ENCODE measurements around the gene SPPL2B. TPM values are rescaled to one million over a fixed set of nuclear protein-coding genes. Genes with fewer than 3 reads are reported as not detected.

The SPPL2B gene
- total and polyA plus RNA-seq, 9 of the 15 experiments (the other 6 are each of a cell fraction or from before 2014, with no cell fraction given): 0.20 to 81.2 (median 15.1) TPM

GRCh38 chr19:2345794-2346663 is 17.5 kb downstream of the SPPL2B start (continued):
- no peak for TF ChIP-seq ZNF449 (CRISPR knock-in tag; IDR thresholded peaks at IDR 0.05)
- no peak for TF ChIP-seq GABPB2 (CRISPR knock-in tag; conservative IDR thresholded peaks at IDR 0.05)
- TF ChIP-seq ELK3 (CRISPR knock-in tag; IDR thresholded peaks at IDR 0.05): no peak
- TF ChIP-seq HNRNPUL1 (IDR thresholded peaks at IDR 0.05; ENCODE audit: low read length): no peak
- peak; percentile 65 to 90; a peak in 3 of 4 replicates for TF ChIP-seq ARNT (IDR thresholded peaks at IDR 0.05)
- no peak for TF ChIP-seq ZNF263 (CRISPR knock-in tag; IDR thresholded peaks at IDR 0.05; ENCODE audit: borderline replicate concordance)
- TF ChIP-seq ZNF609 (CRISPR knock-in tag; IDR thresholded peaks at IDR 0.05; ENCODE audit: borderline replicate concordance): no peak
- no peak for TF ChIP-seq ZC3H11A (IDR thresholded peaks at IDR 0.05; ENCODE audit: low read depth, low read length)
- peak; percentile 88; the same call in 1 of the 2 replicates for TF ChIP-seq LARP7 (IDR thresholded peaks at IDR 0.05)
- TF ChIP-seq DNMT1 (IDR thresholded peaks at IDR 0.05): peak; percentile 96
- no peak for TF ChIP-seq ATF4 (CRISPR knock-in tag; IDR thresholded peaks at IDR 0.05)
- no peak for TF ChIP-seq DMBX1 (CRISPR knock-in tag; IDR thresholded peaks at IDR 0.05; ENCODE audit: borderline replicate concordance)
- TF ChIP-seq MTA2 (IDR thresholded peaks at IDR 0.05; ENCODE audit: low read depth): peak; percentile 88
- TF ChIP-seq POU5F1 (IDR thresholded peaks at IDR 0.05; ENCODE audit: borderline replicate concordance, low read depth, low read length, partially characterized antibody): no peak
- TF ChIP-seq KDM1A (IDR thresholded peaks at IDR 0.05): no peak
- TF ChIP-seq ZBTB1 (CRISPR knock-in tag; IDR thresholded peaks at IDR 0.05; ENCODE audit: borderline replicate concordance, low read depth): no peak
- TF ChIP-seq FOXM1 (IDR thresholded peaks at IDR 0.05; ENCODE audit: low read depth): peak; percentile 67
- no peak for TF ChIP-seq FOXM1 (CRISPR knock-in tag; IDR thresholded peaks at IDR 0.05; ENCODE audit: low read depth)
- no peak for TF ChIP-seq RHOXF2B (CRISPR knock-in tag; conservative IDR thresholded peaks at IDR 0.05)
- no peak for TF ChIP-seq ZNF695 (CRISPR knock-in tag; IDR thresholded peaks at IDR 0.05)
- no peak for TF ChIP-seq BACH1 (tag; IDR thresholded peaks at IDR 0.05)

All from K562 (cell line).